Ishikawa (cell line): Measurements from ENCODE around the gene ME2.

Experiments used
- TF ChIP-seq, protein P1 (sequence below): IDR thresholded peaks from 2 replicates; pipeline ENCODE4 v1.6.1; 2012; ENCODE audit warnings: low read depth, mild to moderate bottlenecking
- TF ChIP-seq, protein P2 (sequence below): IDR thresholded peaks from 2 replicates; pipeline ENCODE4 v1.6.1; 2012

- TF ChIP-seq, protein P1, sequence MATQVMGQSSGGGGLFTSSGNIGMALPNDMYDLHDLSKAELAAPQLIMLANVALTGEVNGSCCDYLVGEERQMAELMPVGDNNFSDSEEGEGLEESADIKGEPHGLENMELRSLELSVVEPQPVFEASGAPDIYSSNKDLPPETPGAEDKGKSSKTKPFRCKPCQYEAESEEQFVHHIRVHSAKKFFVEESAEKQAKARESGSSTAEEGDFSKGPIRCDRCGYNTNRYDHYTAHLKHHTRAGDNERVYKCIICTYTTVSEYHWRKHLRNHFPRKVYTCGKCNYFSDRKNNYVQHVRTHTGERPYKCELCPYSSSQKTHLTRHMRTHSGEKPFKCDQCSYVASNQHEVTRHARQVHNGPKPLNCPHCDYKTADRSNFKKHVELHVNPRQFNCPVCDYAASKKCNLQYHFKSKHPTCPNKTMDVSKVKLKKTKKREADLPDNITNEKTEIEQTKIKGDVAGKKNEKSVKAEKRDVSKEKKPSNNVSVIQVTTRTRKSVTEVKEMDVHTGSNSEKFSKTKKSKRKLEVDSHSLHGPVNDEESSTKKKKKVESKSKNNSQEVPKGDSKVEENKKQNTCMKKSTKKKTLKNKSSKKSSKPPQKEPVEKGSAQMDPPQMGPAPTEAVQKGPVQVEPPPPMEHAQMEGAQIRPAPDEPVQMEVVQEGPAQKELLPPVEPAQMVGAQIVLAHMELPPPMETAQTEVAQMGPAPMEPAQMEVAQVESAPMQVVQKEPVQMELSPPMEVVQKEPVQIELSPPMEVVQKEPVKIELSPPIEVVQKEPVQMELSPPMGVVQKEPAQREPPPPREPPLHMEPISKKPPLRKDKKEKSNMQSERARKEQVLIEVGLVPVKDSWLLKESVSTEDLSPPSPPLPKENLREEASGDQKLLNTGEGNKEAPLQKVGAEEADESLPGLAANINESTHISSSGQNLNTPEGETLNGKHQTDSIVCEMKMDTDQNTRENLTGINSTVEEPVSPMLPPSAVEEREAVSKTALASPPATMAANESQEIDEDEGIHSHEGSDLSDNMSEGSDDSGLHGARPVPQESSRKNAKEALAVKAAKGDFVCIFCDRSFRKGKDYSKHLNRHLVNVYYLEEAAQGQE: no peak
- TF ChIP-seq, protein P2, sequence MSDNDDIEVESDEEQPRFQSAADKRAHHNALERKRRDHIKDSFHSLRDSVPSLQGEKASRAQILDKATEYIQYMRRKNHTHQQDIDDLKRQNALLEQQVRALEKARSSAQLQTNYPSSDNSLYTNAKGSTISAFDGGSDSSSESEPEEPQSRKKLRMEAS: no peak
Observed at GRCh38 chr18:50969448-50969847, 90.5 kb downstream of the ME2 start.
